Astrocyte of the spinal cord (primary cell): ENCODE data around the gene TBCCD1.
"Not testable (repeated sequence)": the region's sequence is repeated elsewhere in the genome, so short reads cannot be mapped to it uniquely, and the experiment has no call there.

Experiments used
- DNase-seq: peaks from one replicate; pipeline ENCODE4 v3.0.0; 2011; ENCODE audit warnings: low read depth, low spot score
- H3K4me3 ChIP-seq: 2 replicates; pipeline ENCODE4 v1.5.1; 2011; ENCODE audit warnings: low read depth, mild to moderate bottlenecking, low read length, moderate library complexity
- CTCF ChIP-seq: IDR thresholded peaks from 2 replicates; pipeline ENCODE4 v1.5.1; 2012; ENCODE audit warnings: low read depth, mild to moderate bottlenecking, low read length, inconsistent platforms
- in situ Hi-C: cut with HindIII; loops from 2 replicates; pipeline ENCODE4 v1.10.0; 2017; ENCODE audit warnings: low sequenced_read_pairs

The TBCCD1 gene

GRCh38 chr3:186540835-186541226 is 26.3 kb downstream of the TBCCD1 start:
- peak; percentile 9 for DNase-seq
- in situ Hi-C loops: loop anchor here (25.0 kb wide), 2 partner anchors 254 to 554 kb away; no protein-coding TSS in a partner anchor
- H3K4me3 ChIP-seq: no peak overlapping the region
- TF ChIP-seq CTCF: no peak

DNA sequence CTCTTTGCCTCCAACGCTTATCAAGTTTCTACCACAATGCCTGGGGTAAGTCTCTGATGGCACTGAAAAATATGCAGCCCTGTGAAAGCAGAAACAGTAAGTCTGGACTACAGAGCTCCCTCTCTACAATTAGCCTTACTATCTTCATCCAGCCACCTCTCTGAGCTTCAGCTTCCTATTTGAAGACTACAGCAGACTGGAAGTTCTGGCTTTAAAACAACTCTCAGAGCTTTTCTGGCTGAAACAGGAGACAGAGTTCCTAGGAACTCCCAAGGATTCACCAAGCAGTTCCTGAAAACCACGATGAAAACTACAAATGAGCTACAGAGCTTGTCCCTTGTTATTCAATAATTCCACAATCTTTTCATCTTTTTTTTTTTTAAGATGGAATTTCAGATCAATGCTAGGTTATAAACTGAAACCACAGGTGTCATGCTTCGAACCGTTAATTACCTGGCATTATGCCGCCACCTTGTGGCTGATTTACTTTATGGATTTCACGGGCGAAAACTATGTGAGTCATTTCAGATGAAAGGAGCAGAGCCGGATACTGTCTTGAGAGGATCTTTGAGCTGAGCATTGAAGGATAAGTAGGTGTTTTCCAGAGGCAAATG is 26.8 kb downstream of the TBCCD1 start:
- in situ Hi-C loops: loop anchor here (25.0 kb wide), 2 partner anchors 253 to 553 kb away; no protein-coding TSS in a partner anchor
- no peak overlapping the region for H3K4me3 ChIP-seq
- peak; percentile 46 for TF ChIP-seq CTCF
- DNase-seq: peak; percentile 82

DNA sequence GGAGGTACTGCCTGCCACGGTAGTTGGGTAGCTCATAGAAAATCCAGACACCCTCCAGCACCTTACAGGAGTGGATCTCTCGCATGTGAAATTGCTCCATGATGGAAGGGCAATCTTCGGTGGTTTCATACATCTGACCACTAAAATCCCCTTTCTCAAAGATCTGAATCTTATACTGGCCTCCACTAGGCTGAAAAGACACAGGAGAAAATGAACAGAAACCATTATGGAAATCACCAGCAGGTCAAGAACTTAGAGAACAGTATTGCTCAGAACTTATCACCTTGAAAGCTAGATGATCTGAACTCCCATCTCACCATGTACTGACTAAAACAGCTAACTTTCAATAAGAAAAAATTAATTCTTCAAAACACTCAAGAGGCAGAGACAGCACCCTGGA is 28.4 kb downstream of the TBCCD1 start:
- H3K4me3 ChIP-seq: no peak overlapping the region
- no peak for DNase-seq
- in situ Hi-C loops: loop anchor here (25.0 kb wide), 2 partner anchors 251 to 551 kb away; no protein-coding TSS in a partner anchor
- no peak for TF ChIP-seq CTCF

- DNase-seq: peak; percentile 12
- no peak for TF ChIP-seq CTCF
- no peak overlapping the region for H3K4me3 ChIP-seq
- in situ Hi-C loops: loop anchor here (25.0 kb wide), 2 partner anchors 250 to 550 kb away; no protein-coding TSS in a partner anchor
Observed at GRCh38 chr3:186536883-186537844, 30.0 kb downstream of the TBCCD1 start.

GRCh38 chr3:186534113-186534669 is 32.9 kb downstream of the TBCCD1 start:
- TF ChIP-seq CTCF: no peak
- in situ Hi-C loops: loop anchor here (25.0 kb wide), 2 partner anchors 247 to 547 kb away; no protein-coding TSS in a partner anchor
- no peak overlapping the region for H3K4me3 ChIP-seq
- no peak for DNase-seq

DNA sequence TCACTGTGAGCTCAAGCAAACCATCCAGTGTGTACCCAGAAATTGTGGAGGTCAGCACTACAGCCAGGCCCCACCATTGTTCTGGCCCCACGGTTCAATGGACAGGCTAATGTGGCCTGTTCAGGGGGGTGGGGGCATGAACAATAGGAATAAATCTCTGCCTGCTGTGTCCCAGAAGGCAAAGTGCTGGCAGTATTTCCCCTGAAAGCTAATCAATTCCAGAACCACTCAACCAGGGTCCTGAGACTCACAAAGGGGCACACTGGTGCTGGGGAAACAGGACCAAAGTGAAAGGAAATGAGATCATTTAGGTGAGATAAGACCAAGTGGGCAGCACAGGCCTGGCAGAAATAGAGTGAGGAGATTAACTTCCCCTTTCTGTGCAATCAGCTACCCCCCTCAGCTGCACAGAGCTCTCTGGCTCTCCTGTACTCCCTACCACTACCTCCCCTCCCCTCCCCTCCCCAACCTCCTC is 34.5 kb downstream of the TBCCD1 start:
- no peak for DNase-seq
- in situ Hi-C loops: loop anchor here (25.0 kb wide), 2 partner anchors 245 to 545 kb away; no protein-coding TSS in a partner anchor
- no peak overlapping the region for H3K4me3 ChIP-seq
- no peak for TF ChIP-seq CTCF

DNA sequence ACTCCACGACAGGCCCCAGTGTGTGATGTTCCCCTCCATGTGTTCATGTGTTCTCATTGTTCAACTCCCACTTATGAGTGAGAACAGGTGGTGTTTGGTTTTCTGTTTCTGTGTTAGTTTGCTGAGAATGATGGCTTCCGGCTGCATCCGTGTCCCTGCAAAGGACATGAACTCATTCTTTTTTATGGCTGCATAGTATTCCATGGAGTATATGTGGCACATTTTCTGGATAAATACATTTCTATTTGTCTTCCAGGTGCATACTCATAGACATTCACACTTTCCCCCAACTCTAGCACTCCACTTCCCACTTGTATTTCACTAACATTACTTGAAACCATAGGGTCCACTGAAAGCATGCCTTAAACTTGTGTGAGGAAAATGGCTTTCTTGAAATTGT is 35.4 kb downstream of the TBCCD1 start:
- in situ Hi-C loops: loop anchor here (25.0 kb wide), 2 partner anchors 244 to 544 kb away; no protein-coding TSS in a partner anchor
- not testable (repeated sequence) for DNase-seq, H3K4me3 ChIP-seq
